SJSA1 (cell line): ENCODE data around the gene OR51F2. TPM values are rescaled to one million over a fixed set of nuclear protein-coding genes. Genes with fewer than 3 reads are reported as not detected.
"Not testable (repeated sequence)": the region's sequence is repeated elsewhere in the genome, so short reads cannot be mapped to it uniquely, and the experiment has no call there.

Experiments used
- DNase-seq, 2 experiments: peaks; one replicate each; pipeline ENCODE4 v3.0.0-alpha.2; 2015 to 2020; ENCODE audit warnings: low spot score in 2 of 2, low read depth in 1 of 2
- H3K27ac ChIP-seq: fragments of 250-450 bp; sonication (Bioruptor Pico); 2 replicates; pipeline ENCODE4 v1.5.1; 2020; ENCODE audit warnings: mild to moderate bottlenecking, moderate library complexity
- H3K27me3 ChIP-seq: fragments of 250-450 bp; sonication (Bioruptor Pico); replicated peaks from 2 replicates; pipeline ENCODE4 v1.5.1; 2020; ENCODE audit warnings: mild to moderate bottlenecking, moderate library complexity
- H3K36me3 ChIP-seq: fragments of 250-450 bp; sonication (Bioruptor Pico); 2 replicates; pipeline ENCODE4 v1.5.1; 2020; ENCODE audit warnings: mild to moderate bottlenecking
- H3K4me1 ChIP-seq: fragments of 250-450 bp; sonication (Bioruptor Pico); replicated peaks from 2 replicates; pipeline ENCODE4 v1.6.1; 2021; ENCODE audit warnings: mild to moderate bottlenecking
- H3K4me3 ChIP-seq: fragments of 250-450 bp; sonication (Bioruptor Pico); 2 replicates; pipeline ENCODE4 v1.5.1; 2020; ENCODE audit warnings: mild to moderate bottlenecking
- H3K9me3 ChIP-seq: fragments of 250-450 bp; sonication (Bioruptor Pico); replicated peaks from 2 replicates; pipeline ENCODE4 v1.5.1; 2020; ENCODE audit warnings: mild to moderate bottlenecking
- total RNA-seq: library from RNA; depleted of rRNA; stranded (reverse); fragments of >200 nt; shearing (Covaris generic); gene quantifications from 2 replicates; pipeline ENCODE4 v1.2.3, GENCODE V29; 2014; rRNA removed

The OR51F2 gene, protein sequence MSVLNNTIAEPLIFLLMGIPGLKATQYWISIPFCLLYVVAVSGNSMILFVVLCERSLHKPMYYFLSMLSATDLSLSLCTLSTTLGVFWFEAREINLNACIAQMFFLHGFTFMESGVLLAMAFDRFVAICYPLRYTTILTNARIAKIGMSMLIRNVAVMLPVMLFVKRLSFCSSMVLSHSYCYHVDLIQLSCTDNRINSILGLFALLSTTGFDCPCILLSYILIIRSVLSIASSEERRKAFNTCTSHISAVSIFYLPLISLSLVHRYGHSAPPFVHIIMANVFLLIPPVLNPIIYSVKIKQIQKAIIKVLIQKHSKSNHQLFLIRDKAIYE
- total RNA-seq = not detected in 2 replicates

GRCh38 chr11:4821021-4821420, at the start of gene OR51F2:
TSS of gene OR51F2 (plus strand) at chr11:4821321. CDS start at chr11:4821422, 101 bp downstream.
- H3K9me3 ChIP-seq = no peaks in the 10 kb centered on the region
- no peak within 1 kb of the TSS for H3K4me3 ChIP-seq
- H3K27ac ChIP-seq = no peak within 1 kb of the TSS
- H3K36me3 ChIP-seq = no peaks in the 10 kb centered on the region; the same call in 1 of the 2 replicates
- no peaks in the 10 kb centered on the region for H3K4me1 ChIP-seq
- peaks cover 9% of the 10 kb centered on the region for H3K27me3 ChIP-seq
- no peak for DNase-seq

GRCh38 chr11:4782454-4782853, 38.7 kb upstream of the OR51F2 start:
- no peak overlapping the region for H3K27ac ChIP-seq
- no peak for DNase-seq
- H3K27me3 ChIP-seq = 0 out of 2 replicates have a peak, but pooled peaks cover 3% of the 10 kb centered on the region
- H3K9me3 ChIP-seq = no peaks in the 10 kb centered on the region
- H3K36me3 ChIP-seq = no peaks in the 10 kb centered on the region
- no peaks in the 10 kb centered on the region for H3K4me1 ChIP-seq
- H3K4me3 ChIP-seq = no peak overlapping the region

DNA sequence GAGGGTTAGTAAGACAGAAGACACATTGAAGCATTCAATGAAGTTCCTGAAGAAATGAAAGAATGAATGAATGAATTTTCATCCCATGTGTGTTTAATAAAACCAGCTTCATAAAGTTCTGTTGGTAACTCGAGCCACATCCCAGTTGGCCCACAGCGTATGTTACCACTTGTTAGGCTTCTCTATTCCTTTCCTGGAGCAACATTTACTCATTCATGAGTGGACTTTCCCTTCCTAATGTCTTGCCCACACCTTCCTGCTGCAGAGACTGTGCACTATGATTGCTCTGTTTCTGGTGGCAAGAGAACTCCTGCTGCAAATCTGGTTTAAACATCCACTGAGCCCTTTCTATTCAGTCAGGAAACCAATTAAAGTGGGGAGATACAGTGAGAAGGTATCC, 23.9 kb upstream of the OR51F2 start:
- H3K27ac ChIP-seq = no peak overlapping the region
- H3K9me3 ChIP-seq = no peaks in the 10 kb centered on the region
- no peaks in the 10 kb centered on the region for H3K4me1 ChIP-seq
- H3K36me3 ChIP-seq = no peaks in the 10 kb centered on the region
- peaks cover 25% of the 10 kb centered on the region for H3K27me3 ChIP-seq
- no peak overlapping the region for H3K4me3 ChIP-seq
- DNase-seq = no peak

- no peaks in the 10 kb centered on the region for H3K36me3 ChIP-seq
- H3K27me3 ChIP-seq = peaks cover 15% of the 10 kb centered on the region
- no peaks in the 10 kb centered on the region for H3K4me1 ChIP-seq
- no peak overlapping the region for H3K4me3 ChIP-seq
- H3K27ac ChIP-seq = no peak overlapping the region
- no peaks in the 10 kb centered on the region for H3K9me3 ChIP-seq
- no peak for DNase-seq
Measured at GRCh38 chr11:4798427-4799183, 22.5 kb upstream of the OR51F2 start.

- not testable (repeated sequence) for H3K36me3 ChIP-seq, DNase-seq, H3K4me3 ChIP-seq, H3K9me3 ChIP-seq, H3K27ac ChIP-seq, H3K27me3 ChIP-seq, H3K4me1 ChIP-seq
Measured at GRCh38 chr11:4801316-4801715, 19.8 kb upstream of the OR51F2 start.

DNA sequence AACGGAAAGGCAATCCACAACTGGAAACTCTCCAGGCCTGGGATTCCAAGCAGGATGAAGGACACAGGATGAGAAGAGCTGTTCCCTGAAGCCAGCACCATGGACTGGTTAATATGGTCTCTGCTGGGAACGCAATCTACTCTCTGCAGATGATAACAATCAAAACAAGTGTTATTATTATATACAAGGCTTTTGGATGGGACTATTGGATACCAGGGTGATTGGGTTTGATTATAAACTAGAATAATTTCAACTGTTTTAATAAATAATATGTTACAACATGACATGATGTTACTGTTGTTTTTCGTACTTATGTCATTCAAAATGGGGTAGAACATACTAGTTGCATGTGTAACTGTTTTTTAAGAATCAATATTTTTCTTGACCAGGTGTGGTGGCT, 16.8 kb upstream of the OR51F2 start, which contains the start of gene OR52R1:
OR52R1 (minus strand) TSS at position 101 of the 400 bp plus-strand sequence; CDS start at position 101, 0 bp downstream.
- no peak for DNase-seq
- H3K27me3 ChIP-seq = no peaks in the 10 kb centered on the region
- H3K27ac ChIP-seq = no peak within 1 kb of the TSS
- no peaks in the 10 kb centered on the region for H3K9me3 ChIP-seq
- no peak within 1 kb of the TSS for H3K4me3 ChIP-seq
- no peaks in the 10 kb centered on the region for H3K36me3 ChIP-seq
- H3K4me1 ChIP-seq = no peaks in the 10 kb centered on the region

- no peak overlapping the region for H3K4me3 ChIP-seq
- H3K4me1 ChIP-seq = no peaks in the 10 kb centered on the region
- H3K36me3 ChIP-seq = no peaks in the 10 kb centered on the region
- no peaks in the 10 kb centered on the region for H3K9me3 ChIP-seq
- H3K27ac ChIP-seq = no peak overlapping the region
- 0 out of 2 replicates have a peak, but pooled peaks cover 9% of the 10 kb centered on the region for H3K27me3 ChIP-seq
- no peak for DNase-seq
Measured at GRCh38 chr11:4808476-4808875, 12.6 kb upstream of the OR51F2 start.

- Histone ChIP-seq H3K36me3 (no peaks in the 10 kb centered on the region), H3K27ac (no peak overlapping the region), H3K27me3 (0 out of 2 replicates have a peak, but pooled peaks cover 9% of the 10 kb centered on the region), H3K9me3 (no peaks in the 10 kb centered on the region), H3K4me3 (no peak overlapping the region), H3K4me1 (no peaks in the 10 kb centered on the region)
- DNase-seq = no peak
Measured at GRCh38 chr11:4809246-4809645, 11.9 kb upstream of the OR51F2 start.

- peaks cover 9% of the 10 kb centered on the region for H3K27me3 ChIP-seq
- H3K36me3 ChIP-seq = no peaks in the 10 kb centered on the region
- H3K4me1 ChIP-seq = no peaks in the 10 kb centered on the region
- H3K27ac ChIP-seq = no peak overlapping the region
- H3K4me3 ChIP-seq = no peak overlapping the region
- DNase-seq = no peak
- no peaks in the 10 kb centered on the region for H3K9me3 ChIP-seq
Measured at GRCh38 chr11:4825132-4825531, 4.0 kb downstream of the OR51F2 start.

- Histone ChIP-seq H3K4me3 (no peak overlapping the region), H3K27me3 (peaks cover 9% of the 10 kb centered on the region), H3K27ac (no peak overlapping the region), H3K4me1 (no peaks in the 10 kb centered on the region), H3K9me3 (no peaks in the 10 kb centered on the region), H3K36me3 (no peaks in the 10 kb centered on the region)
- no peak for DNase-seq
Measured at GRCh38 chr11:4826425-4826824, 5.3 kb downstream of the OR51F2 start.

- peaks cover 7% of the 10 kb centered on the region for H3K27me3 ChIP-seq
- no peak for DNase-seq
- H3K9me3 ChIP-seq = no peaks in the 10 kb centered on the region
- H3K4me1 ChIP-seq = no peaks in the 10 kb centered on the region
- H3K36me3 ChIP-seq = no peaks in the 10 kb centered on the region
- no peak overlapping the region for H3K27ac ChIP-seq
- no peak overlapping the region for H3K4me3 ChIP-seq
Measured at GRCh38 chr11:4830346-4830745, 9.2 kb downstream of the OR51F2 start.

DNA sequence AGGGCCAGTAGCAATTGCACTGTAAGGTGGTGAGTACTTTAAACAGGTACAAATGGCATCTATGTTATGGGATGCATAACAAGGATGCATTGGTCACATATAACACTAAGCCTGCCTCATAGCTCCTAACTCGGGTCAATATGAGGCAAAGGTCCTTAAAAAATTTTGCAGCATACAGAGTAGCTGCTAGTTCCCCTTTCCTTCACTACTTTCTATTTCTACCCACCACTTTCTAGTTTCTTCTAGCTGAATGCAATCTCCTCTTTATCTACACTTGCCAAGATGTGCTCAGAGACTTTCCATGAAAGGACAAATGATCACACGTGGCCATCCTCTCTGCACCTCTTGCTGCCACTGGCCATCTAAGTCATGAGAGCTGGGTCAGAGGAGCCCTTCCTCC, 9.8 kb downstream of the OR51F2 start:
- DNase-seq = no peak
- no peaks in the 10 kb centered on the region for H3K9me3 ChIP-seq
- peaks cover 10% of the 10 kb centered on the region for H3K27me3 ChIP-seq
- no peaks in the 10 kb centered on the region for H3K4me1 ChIP-seq
- H3K4me3 ChIP-seq = no peak overlapping the region
- no peak overlapping the region for H3K27ac ChIP-seq
- H3K36me3 ChIP-seq = no peaks in the 10 kb centered on the region

DNA sequence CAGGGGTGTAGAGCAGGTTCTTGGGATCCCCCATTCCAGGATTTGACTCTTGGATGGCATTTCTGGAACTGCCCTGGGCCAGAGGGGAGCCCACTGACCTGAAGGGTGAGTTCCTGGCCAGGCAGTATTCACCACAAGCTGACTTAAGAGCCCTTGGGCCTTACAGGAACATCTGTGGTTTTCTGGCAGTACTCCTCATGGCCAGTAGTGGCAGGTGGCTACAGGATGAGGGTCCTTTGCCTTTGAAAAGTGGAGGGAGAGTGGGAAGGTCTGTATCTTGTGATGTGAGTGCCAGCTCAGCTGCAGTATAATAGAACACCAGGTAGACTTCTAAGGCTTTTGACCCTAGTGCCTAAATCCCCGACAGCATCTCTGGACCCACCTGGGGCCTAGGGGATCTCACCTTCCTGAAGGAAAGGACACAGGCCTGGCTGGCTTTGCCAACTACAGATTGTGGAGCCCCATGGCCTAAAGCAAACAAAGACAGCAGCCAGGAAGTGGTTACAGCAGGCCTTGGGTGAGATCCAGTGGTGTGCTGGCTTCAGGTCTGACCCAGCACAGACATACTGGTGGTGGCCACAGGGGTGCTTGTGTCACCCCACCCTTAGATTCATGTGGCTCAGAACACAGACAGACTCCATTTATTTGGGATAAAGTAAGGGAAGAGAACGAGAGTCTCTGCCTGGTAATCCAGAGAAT, 18.9 kb downstream of the OR51F2 start:
- no peak for DNase-seq
- no peak overlapping the region for H3K4me3 ChIP-seq
- peaks cover 4% of the 10 kb centered on the region; the same call in 1 of the 2 replicates for H3K4me1 ChIP-seq
- H3K27me3 ChIP-seq = peaks cover 6% of the 10 kb centered on the region; the same call in 1 of the 2 replicates
- no peaks in the 10 kb centered on the region for H3K9me3 ChIP-seq
- no peaks in the 10 kb centered on the region for H3K36me3 ChIP-seq
- no peak overlapping the region for H3K27ac ChIP-seq
